Upper lobe of left lung (tissue), 6 donors: Measurements from ENCODE around the gene FSTL5. TPM values are rescaled to one million over a fixed set of nuclear protein-coding genes. Genes with fewer than 3 reads are reported as not detected.

Experiments used
- ATAC-seq, 2 donors: fragments of 200-7000 bp; cut with Tn5 transposase; one replicate each; pipeline ENCODE4 v1.9.1; 2022; ENCODE audit warnings: mild to moderate bottlenecking in 2 of 2, moderate library complexity in 2 of 2; ENCODE audit not compliant: low FRiP score in 2 of 2
- DNase-seq, 2 donors: peaks; one replicate each; pipeline ENCODE4 v3.0.0-alpha.2; 2019 to 2020
- H3K27ac ChIP-seq, 4 donors: fragments of 200-600 bp; sonication (generic); one replicate each; pipeline ENCODE4 v1.5.1; 2016 to 2019
- H3K27me3 ChIP-seq, 4 donors: fragments of 200-600 bp; sonication (generic); one replicate each; pipeline ENCODE4 v1.5.1; 2017 to 2019
- H3K36me3 ChIP-seq, 4 donors: fragments of 200-600 bp; sonication (generic); one replicate each; pipeline ENCODE4 v1.5.1; 2016 to 2019
- H3K4me1 ChIP-seq, 4 donors: fragments of 200-600 bp; sonication (generic); one replicate each; pipeline ENCODE4 v1.5.1; 2018 to 2019
- H3K4me3 ChIP-seq, 4 donors: fragments of 200-600 bp; sonication (generic); one replicate each; pipeline ENCODE4 v1.5.1; 2017 to 2019; ENCODE audit warnings: mild to moderate bottlenecking in 2 of 4, moderate library complexity in 1 of 4
- H3K9me3 ChIP-seq, 4 donors: fragments of 200-600 bp; sonication (generic); one replicate each; pipeline ENCODE4 v1.5.1; 2018 to 2019
- CTCF ChIP-seq, 6 experiments: fragments of 450-650 bp in 4 of 6; fragments of 200-600 bp in 2 of 6; sonication (generic) in 2 of 6; IDR thresholded peaks; one replicate each; pipeline ENCODE4 v1.5.1; 2016 to 2019; ENCODE audit warnings: antibody characterized with exemption in 6 of 6
- EP300 ChIP-seq, 4 donors: sonication (generic); formaldehyde crosslinking; IDR thresholded peaks; one replicate each; pipeline ENCODE4 v1.5.1; 2017; ENCODE audit warnings: antibody characterized with exemption in 4 of 4, control low read depth in 2 of 4
- POLR2A ChIP-seq, 4 donors: fragments of 450-650 bp; IDR thresholded peaks; one replicate each; pipeline ENCODE4 v1.5.1; 2016 to 2017; ENCODE audit warnings: antibody characterized with exemption in 4 of 4, mild to moderate bottlenecking in 2 of 4
- POLR2AphosphoS5 ChIP-seq, 2 donors: sonication (generic); formaldehyde crosslinking; IDR thresholded peaks; one replicate each; pipeline ENCODE4 v1.5.1; 2017; ENCODE audit warnings: antibody characterized with exemption in 2 of 2
- WGBS, 2 donors: methylation state at CpG; one replicate each; pipeline ENCODE4 v1.1.5; 2017 to 2018; 5-methylcytosine and 5-hydroxymethylcytosine counted together
- total RNA-seq, 6 donors: library from RNA; depleted of rRNA in 4 of 6; stranded (reverse); fragments of >200 nt in 4 of 6; gene quantifications; one replicate each; pipeline versions ENCODE4 v1.1.0 to v1.2.1, GENCODE V29; 2016 to 2021
- donor health status: DM: no; HTN: no; CAD: no; lungs with moderate emphysema.
- donor health status: DM: no; HTN: yes; CAD: no; lungs with severe emphysema.

FSTL5 gene
- total RNA-seq, 6 donors from 2014 or later = not detected

- no peaks in the 10 kb centered on the region for H3K4me1 ChIP-seq
- no peak for TF ChIP-seq POLR2AphosphoS5 (IDR thresholded peaks at IDR 0.05)
- TF ChIP-seq CTCF (IDR thresholded peaks at IDR 0.05) = no peak
- no peak for TF ChIP-seq EP300 (IDR thresholded peaks at IDR 0.05)
- TF ChIP-seq POLR2A (IDR thresholded peaks at IDR 0.05) = no peak
- H3K36me3 ChIP-seq = no peaks in the 10 kb centered on the region
- DNase-seq (no peak), ATAC-seq (no peak)
- H3K4me3 ChIP-seq = no peak overlapping the region
- no peaks in the 10 kb centered on the region for H3K27me3 ChIP-seq
- 83% methylated on average over 2 of the region's 2 CpGs for WGBS, 2 donors
- H3K27ac ChIP-seq = no peak overlapping the region
- no peaks in the 10 kb centered on the region for H3K9me3 ChIP-seq
Observed at GRCh38 chr4:161803171-161803570, 360.6 kb downstream of the FSTL5 start.

- Histone ChIP-seq H3K27ac (no peak overlapping the region), H3K4me1 (no peaks in the 10 kb centered on the region), H3K36me3 (no peaks in the 10 kb centered on the region), H3K27me3 (no peaks in the 10 kb centered on the region), H3K9me3 (no peaks in the 10 kb centered on the region), H3K4me3 (no peak overlapping the region)
- 48 to 59% methylated on average over 3 of the region's 3 CpGs for WGBS, 2 donors
- no peak for TF ChIP-seq EP300 (IDR thresholded peaks at IDR 0.05)
- ATAC-seq = no peak
- DNase-seq = no peak
Observed at GRCh38 chr4:161799710-161800109, 364.1 kb downstream of the FSTL5 start.

GRCh38 chr4:161792991-161793390 lies 370.8 kb downstream of the FSTL5 start:
- H3K27me3 ChIP-seq = no peaks in the 10 kb centered on the region
- DNase-seq (peak in 1 of 2 donors; percentile 34), ATAC-seq (peak in 1 of 2 donors; percentile 62)
- peaks cover 0 to 10% (median 0%) of the 10 kb centered on the region in 4 donors for H3K9me3 ChIP-seq
- no peak overlapping the region for H3K27ac ChIP-seq
- H3K36me3 ChIP-seq = no peaks in the 10 kb centered on the region
- WGBS, 2 donors = 84 to 86% methylated on average over 3 to 4 of the region's 4 CpGs
- TF ChIP-seq EP300 (IDR thresholded peaks at IDR 0.05) = no peak
- no peak for TF ChIP-seq POLR2AphosphoS5 (IDR thresholded peaks at IDR 0.05)
- no peak for TF ChIP-seq POLR2A (IDR thresholded peaks at IDR 0.05)
- TF ChIP-seq CTCF (IDR thresholded peaks at IDR 0.05) = no peak
- H3K4me1 ChIP-seq = no peaks in the 10 kb centered on the region
- no peak overlapping the region for H3K4me3 ChIP-seq

- H3K27ac ChIP-seq = no peak overlapping the region
- 86 to 96% methylated on average over 10 to 12 of the region's 13 CpGs for WGBS, 2 donors
- H3K27me3 ChIP-seq = no peaks in the 10 kb centered on the region
- DNase-seq = peak in 1 of 2 donors; percentile 74
- no peaks in the 10 kb centered on the region for H3K4me1 ChIP-seq
- no peaks in the 10 kb centered on the region for H3K36me3 ChIP-seq
- ATAC-seq = peak in 1 of 2 donors; percentile 30
- TF ChIP-seq CTCF (IDR thresholded peaks at IDR 0.05) (no peak), POLR2A (IDR thresholded peaks at IDR 0.05) (no peak), POLR2AphosphoS5 (IDR thresholded peaks at IDR 0.05) (no peak), EP300 (IDR thresholded peaks at IDR 0.05) (no peak)
- H3K9me3 ChIP-seq = peaks cover 0 to 10% (median 0%) of the 10 kb centered on the region in 4 donors
- H3K4me3 ChIP-seq = no peak overlapping the region
Observed at GRCh38 chr4:161791796-161792556, 371.8 kb downstream of the FSTL5 start.

GRCh38 chr4:161767116-161767515 lies 396.7 kb downstream of the FSTL5 start:
- no peaks in the 10 kb centered on the region for H3K27me3 ChIP-seq
- TF ChIP-seq CTCF (IDR thresholded peaks at IDR 0.05) (no peak), POLR2A (IDR thresholded peaks at IDR 0.05) (no peak), EP300 (IDR thresholded peaks at IDR 0.05) (no peak), POLR2AphosphoS5 (IDR thresholded peaks at IDR 0.05) (no peak)
- ATAC-seq (no peak), DNase-seq (no peak)
- H3K9me3 ChIP-seq = no peaks in the 10 kb centered on the region
- no peaks in the 10 kb centered on the region for H3K36me3 ChIP-seq
- 64 to 74% methylated on average over 5 of the region's 5 CpGs for WGBS, 2 donors
- no peaks in the 10 kb centered on the region for H3K4me1 ChIP-seq
- H3K4me3 ChIP-seq = no peak overlapping the region
- no peak overlapping the region for H3K27ac ChIP-seq
